Fibroblast of lung (primary cell): ENCODE results near the gene MTHFD2. TPM values are rescaled to one million over a fixed set of nuclear protein-coding genes. Genes with fewer than 3 reads are reported as not detected.
"Not testable (repeated sequence)": the region's sequence is repeated elsewhere in the genome, so short reads cannot be mapped to it uniquely, and the experiment has no call there.

Experiments
- DNase-seq, 2 donors: peaks; one replicate each; pipeline versions ENCODE4 v3.0.0 to v3.0.0-alpha.2; 2010; ENCODE audit warnings: low read depth in 2 of 2
- H2AFZ ChIP-seq: 2 replicates; pipeline ENCODE4 v1.5.1; 2012; ENCODE audit warnings: low read length, control low read depth, inconsistent platforms
- H3K27ac ChIP-seq: 2 replicates; pipeline ENCODE4 v1.5.1; 2011; ENCODE audit warnings: low read length, control low read depth; ENCODE audit not compliant: insufficient read depth
- H3K27me3 ChIP-seq: 2 replicates; pipeline ENCODE4 v1.5.1; 2011; ENCODE audit warnings: mild to moderate bottlenecking, low read length; ENCODE audit not compliant: control insufficient read depth, insufficient read depth
- H3K36me3 ChIP-seq: 2 replicates; pipeline ENCODE4 v1.5.1; 2011; ENCODE audit warnings: low read length; ENCODE audit not compliant: control insufficient read depth, insufficient read depth
- H3K4me1 ChIP-seq: 2 replicates; pipeline ENCODE4 v1.5.1; 2011; ENCODE audit warnings: low read length; ENCODE audit not compliant: control insufficient read depth, insufficient read depth; ENCODE audit errors: extremely low read depth
- H3K4me2 ChIP-seq: 2 replicates; pipeline ENCODE4 v1.5.1; 2011; ENCODE audit warnings: low read length, control low read depth; ENCODE audit not compliant: insufficient read depth; ENCODE audit errors: extremely low read depth
- H3K4me3 ChIP-seq, 4 experiments: fragments of 200-600 bp in 1 of 4; sonication (generic) in 1 of 4; replicated peaks in 1 of 4; 2 replicates each; pipeline ENCODE4 v1.5.1; 2011 to 2016; ENCODE audit warnings: low read length in 4 of 4, low read depth in 3 of 4, mild to moderate bottlenecking in 3 of 4, control low read depth in 2 of 4, inconsistent platforms in 1 of 4, mixed read lengths in 1 of 4; ENCODE audit not compliant: insufficient read depth in 1 of 4; ENCODE audit errors: control extremely low read depth in 1 of 4
- H3K79me2 ChIP-seq: 2 replicates; pipeline ENCODE4 v1.5.1; 2012; ENCODE audit warnings: mild to moderate bottlenecking, low read length, inconsistent platforms; ENCODE audit not compliant: control insufficient read depth, insufficient read depth
- H3K9ac ChIP-seq: 2 replicates; pipeline ENCODE4 v1.5.1; 2011; ENCODE audit warnings: mild to moderate bottlenecking, low read length, control low read depth; ENCODE audit not compliant: insufficient read depth
- H3K9me3 ChIP-seq: 2 replicates; pipeline ENCODE4 v1.5.1; 2012; ENCODE audit warnings: low read depth, low read length; ENCODE audit not compliant: control insufficient read depth, insufficient read depth
- H4K20me1 ChIP-seq: 2 replicates; pipeline ENCODE4 v1.5.1; 2011; ENCODE audit warnings: low read length; ENCODE audit not compliant: control insufficient read depth, insufficient read depth; ENCODE audit errors: extremely low read depth
- EZH2 ChIP-seq: IDR thresholded peaks from 2 replicates; pipeline ENCODE4 v1.5.1; 2012; ENCODE audit warnings: low read length, control low read depth, mild to moderate bottlenecking; ENCODE audit errors: missing control alignments
- polyA plus RNA-seq, 2 donors: library from polyadenylated mRNA; depleted of rRNA in 1 of 2; stranded (reverse) in 1 of 2; unstranded in 1 of 2; fragments of >200 nt; gene quantifications; 2 replicates each; pipeline ENCODE4 v1.2.1, GENCODE V29; 2011 to 2012; ENCODE audit warnings: missing spikeins in 1 of 2
- total RNA-seq: library from RNA; depleted of rRNA; stranded (reverse); fragments of >200 nt; gene quantifications from 2 replicates; pipeline ENCODE4 v1.2.1, GENCODE V29; 2014
- TF ChIP-seq, protein P1 (sequence below), 2 donors: IDR thresholded peaks in 1 of 2; conservative IDR thresholded peaks in 1 of 2; 1 replicate in 1 of 2; 2 replicates in 1 of 2; pipeline ENCODE4 v1.5.1; 2011 to 2012; ENCODE audit warnings: low read length in 2 of 2, control low read depth in 1 of 2, inconsistent platforms in 1 of 2, low read depth in 1 of 2, mild to moderate bottlenecking in 1 of 2

The MTHFD2 gene
- total and polyA plus RNA-seq, 2 donors (not counting 1 experiment from before 2014, with no cell fraction given), result 95.4 to 334 TPM

DNA sequence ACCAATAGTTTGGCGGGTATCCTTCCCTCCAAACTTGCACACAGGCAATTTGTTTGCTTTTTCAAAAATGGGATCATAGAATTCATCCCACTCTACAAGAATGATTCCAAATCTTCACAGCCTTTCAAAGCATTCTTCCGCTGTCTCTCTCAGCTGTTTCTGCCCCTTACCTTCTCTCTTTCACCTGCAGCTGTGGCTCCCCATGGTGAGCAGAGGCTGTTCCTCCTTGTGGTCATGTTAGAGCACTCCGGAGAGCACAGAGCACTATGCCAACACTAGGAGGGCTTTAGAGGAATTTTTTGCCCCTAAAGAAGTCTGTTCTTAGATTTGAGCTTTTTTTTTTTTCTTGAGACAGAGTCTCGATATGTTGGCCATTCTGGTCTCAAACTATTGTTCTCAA lies 30.4 kb downstream of the MTHFD2 start:
- no peak for DNase-seq
- Histone ChIP-seq H3K9me3 (no peaks in the 10 kb centered on the region), H3K4me3 (no peak overlapping the region), H3K4me2 (no peak overlapping the region), H3K27ac (no peak overlapping the region), H3K27me3 (no peaks in the 10 kb centered on the region), H3K9ac (no peak overlapping the region), H2AFZ (no peak overlapping the region), H4K20me1 (no peaks in the 10 kb centered on the region), H3K4me1 (no peaks in the 10 kb centered on the region), H3K36me3 (no peaks in the 10 kb centered on the region), H3K79me2 (no peaks in the 10 kb centered on the region)
- no peak for TF ChIP-seq EZH2
- TF ChIP-seq, protein P1, sequence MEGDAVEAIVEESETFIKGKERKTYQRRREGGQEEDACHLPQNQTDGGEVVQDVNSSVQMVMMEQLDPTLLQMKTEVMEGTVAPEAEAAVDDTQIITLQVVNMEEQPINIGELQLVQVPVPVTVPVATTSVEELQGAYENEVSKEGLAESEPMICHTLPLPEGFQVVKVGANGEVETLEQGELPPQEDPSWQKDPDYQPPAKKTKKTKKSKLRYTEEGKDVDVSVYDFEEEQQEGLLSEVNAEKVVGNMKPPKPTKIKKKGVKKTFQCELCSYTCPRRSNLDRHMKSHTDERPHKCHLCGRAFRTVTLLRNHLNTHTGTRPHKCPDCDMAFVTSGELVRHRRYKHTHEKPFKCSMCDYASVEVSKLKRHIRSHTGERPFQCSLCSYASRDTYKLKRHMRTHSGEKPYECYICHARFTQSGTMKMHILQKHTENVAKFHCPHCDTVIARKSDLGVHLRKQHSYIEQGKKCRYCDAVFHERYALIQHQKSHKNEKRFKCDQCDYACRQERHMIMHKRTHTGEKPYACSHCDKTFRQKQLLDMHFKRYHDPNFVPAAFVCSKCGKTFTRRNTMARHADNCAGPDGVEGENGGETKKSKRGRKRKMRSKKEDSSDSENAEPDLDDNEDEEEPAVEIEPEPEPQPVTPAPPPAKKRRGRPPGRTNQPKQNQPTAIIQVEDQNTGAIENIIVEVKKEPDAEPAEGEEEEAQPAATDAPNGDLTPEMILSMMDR (conservative IDR thresholded peaks at IDR 0.05 in 1 of 2, IDR thresholded peaks at IDR 0.05 in 1 of 2; ENCODE audit: low read depth in 1 of 2, low read length in 2 of 2), result no peak

DNA sequence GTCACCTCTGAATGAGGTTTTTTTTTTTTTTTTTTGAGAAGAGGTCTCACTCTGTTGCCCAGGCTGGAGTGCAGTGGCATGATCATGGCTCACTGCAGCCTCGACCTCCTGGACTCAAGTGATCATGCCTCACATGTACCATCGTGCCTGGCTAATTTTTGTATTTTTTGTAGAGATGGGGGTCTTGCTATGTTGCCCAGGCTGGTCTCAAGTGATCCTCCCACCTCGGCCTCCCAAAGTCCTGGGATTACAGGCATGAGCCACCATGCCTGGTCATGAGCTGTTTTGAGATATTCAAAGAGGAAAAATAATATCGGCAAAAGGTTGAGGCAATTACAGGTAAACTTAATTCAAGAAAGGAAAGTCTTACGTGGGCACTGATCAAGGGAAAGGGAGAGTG lies 31.4 kb downstream of the MTHFD2 start:
- not testable (repeated sequence) for DNase-seq, H4K20me1 ChIP-seq, H3K4me1 ChIP-seq, H2AFZ ChIP-seq, H3K27ac ChIP-seq, H3K9ac ChIP-seq, H3K4me3 ChIP-seq, H3K4me2 ChIP-seq, H3K79me2 ChIP-seq, H3K9me3 ChIP-seq, H3K27me3 ChIP-seq, H3K36me3 ChIP-seq

DNA sequence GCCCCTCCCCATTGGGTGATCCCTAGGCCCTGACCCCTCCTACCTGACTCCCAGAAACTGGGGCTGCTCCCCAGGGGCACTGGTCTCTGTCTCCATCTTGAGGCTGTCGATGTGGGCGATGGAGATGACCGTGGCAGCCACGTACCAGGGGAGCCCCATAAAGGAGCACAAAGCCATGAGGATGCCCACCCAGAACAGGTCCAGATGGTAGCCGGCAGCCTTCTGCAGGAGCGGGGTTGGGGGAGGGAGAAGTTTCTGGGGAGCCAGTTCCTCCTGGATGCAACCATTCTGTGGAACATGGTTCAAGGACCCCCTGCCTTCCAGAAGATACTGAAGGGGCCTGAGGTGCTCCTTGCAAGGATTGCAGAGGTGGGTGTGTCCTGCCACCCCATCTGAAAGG lies 34.0 kb downstream of the MTHFD2 start:
- no peak overlapping the region for H2AFZ ChIP-seq
- no peaks in the 10 kb centered on the region for H3K36me3 ChIP-seq
- no peak overlapping the region for H3K9ac ChIP-seq
- H3K27me3 ChIP-seq, result peaks cover 6% of the 10 kb centered on the region
- H3K79me2 ChIP-seq, result no peaks in the 10 kb centered on the region
- no peak overlapping the region for H3K27ac ChIP-seq
- no peaks in the 10 kb centered on the region for H4K20me1 ChIP-seq
- H3K9me3 ChIP-seq, result no peaks in the 10 kb centered on the region
- DNase-seq, result no peak
- no peaks in the 10 kb centered on the region for H3K4me1 ChIP-seq
- no peak overlapping the region for H3K4me3 ChIP-seq
- no peak for TF ChIP-seq EZH2
- TF ChIP-seq, protein P1 (conservative IDR thresholded peaks at IDR 0.05 in 1 of 2, IDR thresholded peaks at IDR 0.05 in 1 of 2; ENCODE audit: low read depth in 1 of 2, low read length in 2 of 2), result no peak
- H3K4me2 ChIP-seq, result no peak overlapping the region

DNA sequence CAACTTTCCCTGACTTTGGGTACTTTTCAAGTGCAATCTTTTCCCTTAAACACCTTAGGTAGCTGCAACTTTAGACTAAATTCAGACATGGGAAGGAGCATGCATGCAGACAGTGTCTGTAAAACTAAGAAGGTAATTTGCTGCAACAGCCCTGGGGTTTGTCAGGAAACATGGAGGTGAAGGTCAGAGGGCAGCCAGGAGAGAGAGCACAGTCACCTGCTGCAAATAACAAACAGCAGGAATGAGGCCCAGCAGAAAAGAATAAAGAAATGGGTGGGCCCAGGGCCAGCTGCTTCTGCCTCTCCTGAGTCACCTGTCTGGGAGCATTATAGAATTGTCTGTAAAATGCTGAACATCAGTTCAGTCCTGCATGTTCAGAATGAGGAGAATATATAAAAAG lies 35.2 kb downstream of the MTHFD2 start:
- Histone ChIP-seq H3K36me3 (no peaks in the 10 kb centered on the region), H3K79me2 (no peaks in the 10 kb centered on the region), H3K4me1 (no peaks in the 10 kb centered on the region), H3K9me3 (no peaks in the 10 kb centered on the region), H3K4me3 (no peak overlapping the region), H3K4me2 (no peak overlapping the region), H4K20me1 (no peaks in the 10 kb centered on the region), H2AFZ (no peak overlapping the region), H3K27ac (no peak overlapping the region), H3K9ac (no peak overlapping the region), H3K27me3 (peaks cover 6% of the 10 kb centered on the region)
- DNase-seq, result no peak
- TF ChIP-seq, protein P1 (conservative IDR thresholded peaks at IDR 0.05 in 1 of 2, IDR thresholded peaks at IDR 0.05 in 1 of 2; ENCODE audit: low read depth in 1 of 2, low read length in 2 of 2), result no peak
- TF ChIP-seq EZH2, result no peak
